ENCODE results near the gene TMEM14A. TPM values are rescaled to one million over a fixed set of nuclear protein-coding genes. Genes with fewer than 3 reads are reported as not detected.

The TMEM14A gene
- total and polyA plus RNA-seq, 9 of the 15 experiments (the other 6 are each of a cell fraction or from before 2014, with no cell fraction given) = 3.5 to 43.3 (median 8.5) TPM

GRCh38 chr6:52706001-52706400 is 35.1 kb downstream of the TMEM14A start:
- no peaks in the 10 kb centered on the region for H3K36me3 ChIP-seq (ENCODE audit: control insufficient read depth, insufficient read depth, low read length)
- no peak overlapping the region for H3K27ac ChIP-seq (ENCODE audit: extremely low read depth, low read depth, low read length)
- H3K79me2 ChIP-seq (ENCODE audit: control insufficient read depth, insufficient read depth, low read length) = no peaks in the 10 kb centered on the region
- no TSS peak for BruUV-seq (replicated peaks)
- in situ Hi-C loops (cut with MboI) (no loop called here), intact Hi-C loops (cut with micrococcal nuclease) (no loop called here)
- no peaks in the 10 kb centered on the region for H4K20me1 ChIP-seq (replicated peaks; ENCODE audit: control insufficient read depth, insufficient read depth, low read length)
- H3K9me1 ChIP-seq (ENCODE audit: control insufficient read depth, insufficient read depth, low read length) = no peaks in the 10 kb centered on the region
- ChIA-PET CTCF (ENCODE audit: low intra/inter-chr PET ratio) (no interaction called here), POLR2A (interaction anchor here (1.1 kb wide), 1 partner anchor 13 kb away, joined by 4 read pairs; no protein-coding TSS in a partner anchor)
- H3K27me3 ChIP-seq (ENCODE audit: control insufficient read depth in 2 of 2, insufficient read depth in 2 of 2, low read length in 2 of 2) = no peaks in the 10 kb centered on the region
- no peak for ATAC-seq
- no peak for DNase-seq (ENCODE audit: extremely low read depth in 1 of 4, low spot score in 3 of 4)
- no peaks in the 10 kb centered on the region for H3K9me3 ChIP-seq (replicated peaks; ENCODE audit: control insufficient read depth, insufficient read depth, low read depth, low read length)
- FAIRE-seq = no peak
- WGBS (ENCODE audit: insufficient coverage, low coverage, missing lambda C conversion rate) = 8% methylated on average over 1 of the region's 3 CpGs
- H3K4me2 ChIP-seq (ENCODE audit: insufficient read depth, low read length) = no peak overlapping the region
- H3K4me1 ChIP-seq (replicated peaks in 1 of 2; ENCODE audit: control insufficient read depth in 2 of 2, insufficient read depth in 2 of 2, low read length in 2 of 2) = no peaks in the 10 kb centered on the region
- H2AFZ ChIP-seq (ENCODE audit: low read depth, low read length) = no peak overlapping the region
- no peak overlapping the region for H3K4me3 ChIP-seq
- H3K9ac ChIP-seq (ENCODE audit: insufficient read depth in 1 of 2, low read depth in 2 of 2, low read length in 2 of 2) = no peak overlapping the region
- TF ChIP-seq HBP1 (CRISPR knock-in tag; IDR thresholded peaks at IDR 0.05) = no peak
- no peak for TF ChIP-seq TBP (optimal IDR thresholded peaks at IDR 0.05; ENCODE audit: low read depth, low read length)
- TF ChIP-seq RNF2 (IDR thresholded peaks at IDR 0.05) = no peak
- no peak for TF ChIP-seq ZNF280B (CRISPR knock-in tag; IDR thresholded peaks at IDR 0.05)
- TF ChIP-seq RREB1 (CRISPR knock-in tag; IDR thresholded peaks at IDR 0.05) = no peak
- no peak for TF ChIP-seq HEY1 (CRISPR knock-in tag; IDR thresholded peaks at IDR 0.05; ENCODE audit: borderline replicate concordance)
- TF ChIP-seq HES1 (IDR thresholded peaks at IDR 0.05; ENCODE audit: low read depth) = no peak
- TF ChIP-seq EHMT2 (IDR thresholded peaks at IDR 0.05) = no peak
- no peak for TF ChIP-seq MECOM (CRISPR knock-in tag; IDR thresholded peaks at IDR 0.05)
- no peak for TF ChIP-seq THAP12 (CRISPR knock-in tag; IDR thresholded peaks at IDR 0.05)
- no peak for TF ChIP-seq ZNF347 (CRISPR knock-in tag; IDR thresholded peaks at IDR 0.05; ENCODE audit: low read depth)
- no peak for TF ChIP-seq RFX5 (IDR thresholded peaks at IDR 0.05; ENCODE audit: low read depth, low read length)

Measured in K562 (cell line).